Naive thymus-derived CD8-positive, alpha-beta T cell (primary cell): ENCODE data around the gene MAPRE2. TPM values are rescaled to one million over a fixed set of nuclear protein-coding genes. Genes with fewer than 3 reads are reported as not detected.
"Not testable (repeated sequence)": the region's sequence is repeated elsewhere in the genome, so short reads cannot be mapped to it uniquely, and the experiment has no call there.

ENCODE experiments used
- ATAC-seq, 2 donors: fragments of 150-1000 bp; cut with Tn5 transposase in 1 of 2; sonication (Bioruptor Pico), chemical (Tn5 transposase) in 1 of 2; 1 replicate in 1 of 2; 2 replicates in 1 of 2; pipeline ENCODE4 v1.10.0; 2021; ENCODE audit warnings: mild to moderate bottlenecking in 2 of 2, moderate library complexity in 2 of 2
- POLR2A ChIA-PET: fragments of 350-600 bp; sonication (Branson Sonifier 250); formaldehyde crosslinking; loops from one replicate; lab custom pipeline; 2021; ENCODE audit warnings: antibody characterized with exemption; lab: Charles Lee
- DNase-seq, 10 donors: peaks; one replicate each; pipeline versions ENCODE4 v3.0.0 to v3.0.0-alpha.2; 2020 to 2022
- H3K27ac Mint-ChIP-seq, 10 donors: one replicate each; pipeline ENCODE4 v1.8.0; 2020 to 2022; ENCODE audit warnings: mild to moderate bottlenecking in 10 of 10, mixed read lengths in 10 of 10, moderate library complexity in 4 of 10, inconsistent platforms in 1 of 10
- H3K27me3 Mint-ChIP-seq, 5 donors: one replicate each; pipeline ENCODE4 v1.8.0; 2021 to 2022; ENCODE audit warnings: mixed read lengths in 5 of 5
- H3K36me3 Mint-ChIP-seq, 3 donors: one replicate each; pipeline ENCODE4 v1.8.0; 2020 to 2022; ENCODE audit warnings: mixed read lengths in 3 of 3, mild to moderate bottlenecking in 2 of 3, inconsistent platforms in 1 of 3
- H3K4me1 Mint-ChIP-seq, 4 donors: one replicate each; pipeline ENCODE4 v1.8.0; 2021 to 2022; ENCODE audit warnings: mixed read lengths in 4 of 4
- H3K4me3 Mint-ChIP-seq, 10 donors: one replicate each; pipeline ENCODE4 v1.8.0; 2020 to 2022; ENCODE audit warnings: mild to moderate bottlenecking in 10 of 10, mixed read lengths in 10 of 10, moderate library complexity in 6 of 10, inconsistent platforms in 1 of 10
- H3K9me3 Mint-ChIP-seq, 9 donors: one replicate each; pipeline ENCODE4 v1.8.0; 2020 to 2022; ENCODE audit warnings: mixed read lengths in 9 of 9, mild to moderate bottlenecking in 3 of 9, inconsistent platforms in 1 of 9, moderate library complexity in 1 of 9
- polyA plus RNA-seq, 3 donors: library from polyadenylated mRNA; unstranded; fragments of 300-500 nt; fragmentation: Illumina TruSeq; gene quantifications; one replicate each; pipeline ENCODE4 v1.2.3, GENCODE V29; 2021
- total RNA-seq, 8 experiments: library from RNA in 2 of 8; stranded (reverse) in 2 of 8; gene quantifications; one replicate each; pipeline ENCODE4 v1.2.3 and lab custom pipeline; 2021 to 2026

Gene MAPRE2
- total and polyA plus RNA-seq, 5 experiments from 2014 or later = 56.8 to 96.3 (median 86.2) TPM

GRCh38 chr18:35104391-35105051, 63.3 kb downstream of the MAPRE2 start:
- Mint-ChIP-seq H3K27me3 (no peaks in the 10 kb centered on the region), H3K4me3 (no peak overlapping the region), H3K36me3 (peaks cover 11 to 42% (median 29%) of the 10 kb centered on the region in 3 donors), H3K27ac (peak overlapping the region in 3 of 10 donors; percentile 3 to 63 (median 34)), H3K9me3 (no peaks in the 10 kb centered on the region), H3K4me1 (peaks cover 21 to 59% (median 44%) of the 10 kb centered on the region in 4 donors)
- DNase-seq (no peak), ATAC-seq (no peak)
- POLR2A ChIA-PET = interaction anchor here (0.6 to 1.4 kb wide), 3 partner anchors 64 to 911 kb away, joined by 3 to 4 read pairs (median 3); no protein-coding TSS in a partner anchor

- Mint-ChIP-seq H3K36me3 (peaks cover 11 to 43% (median 27%) of the 10 kb centered on the region in 3 donors), H3K27me3 (no peaks in the 10 kb centered on the region), H3K4me1 (peaks cover 21 to 71% (median 59%) of the 10 kb centered on the region in 4 donors)
These were observed 65.0 kb downstream of the MAPRE2 start for GRCh38 chr18:35106013-35106844.

GRCh38 chr18:35106845-35107148, 65.6 kb downstream of the MAPRE2 start:
- H3K9me3 Mint-ChIP-seq = no peaks in the 10 kb centered on the region
- ATAC-seq (peak; percentile 73 to 86), DNase-seq (peak in 3 of 10 donors; percentile 54 to 71 (median 66))
- no peaks in the 10 kb centered on the region for H3K27me3 Mint-ChIP-seq
- peaks cover 6 to 39% (median 27%) of the 10 kb centered on the region in 3 donors for H3K36me3 Mint-ChIP-seq
- peak overlapping the region in 7 of 10 donors; percentile 80 to 95 (median 91) for H3K27ac Mint-ChIP-seq
- peak overlapping the region in 7 of 10 donors; percentile 14 to 57 (median 34) for H3K4me3 Mint-ChIP-seq
- H3K4me1 Mint-ChIP-seq = peaks cover 17 to 71% (median 57%) of the 10 kb centered on the region in 4 donors
- POLR2A ChIA-PET = interaction anchor here (1.0 to 1.1 kb wide), 2 partner anchors 66 to 77 kb away, joined by 3 to 4 read pairs; no protein-coding TSS in a partner anchor

More at GRCh38 chr18:35106013-35106844, 65.0 kb downstream of the MAPRE2 start:
- Mint-ChIP-seq H3K4me3 (peak overlapping the region in 9 of 10 donors; percentile 14 to 57 (median 34)), H3K27ac (peak overlapping the region in 7 of 10 donors; percentile 80 to 95 (median 91)), H3K9me3 (no peaks in the 10 kb centered on the region)
- peak in 3 of 10 donors; percentile 10 to 60 (median 39) for DNase-seq
- POLR2A ChIA-PET = interaction anchor here (1.0 to 1.4 kb wide), 3 partner anchors 65 to 77 kb away, joined by 3 to 4 read pairs (median 3); no protein-coding TSS in a partner anchor
- peak; percentile 81 to 84 for ATAC-seq

- Mint-ChIP-seq H3K27ac (peak overlapping the region in 7 of 10 donors; percentile 60 to 95 (median 86)), H3K9me3 (peaks cover 0 to 1% (median 0%) of the 10 kb centered on the region in 9 donors), H3K27me3 (no peaks in the 10 kb centered on the region), H3K4me3 (peak overlapping the region in 5 of 10 donors; percentile 12 to 37 (median 19)), H3K4me1 (peaks cover 17 to 71% (median 54%) of the 10 kb centered on the region in 4 donors), H3K36me3 (peaks cover 2 to 38% (median 27%) of the 10 kb centered on the region in 3 donors)
- ATAC-seq (no peak), DNase-seq (no peak)
- POLR2A ChIA-PET = interaction anchor here (1.0 kb wide), 1 partner anchor 66 kb away, joined by 3 read pairs; no protein-coding TSS in a partner anchor
These were observed 66.0 kb downstream of the MAPRE2 start for GRCh38 chr18:35107216-35107615.

GRCh38 chr18:35108088-35108487, 66.9 kb downstream of the MAPRE2 start:
- peaks cover 20 to 80% (median 58%) of the 10 kb centered on the region in 4 donors for H3K4me1 Mint-ChIP-seq
- peak overlapping the region in 6 of 10 donors; percentile 50 to 95 (median 81) for H3K27ac Mint-ChIP-seq
- ATAC-seq = not testable (repeated sequence)

GRCh38 chr18:35110059-35110458, 68.8 kb downstream of the MAPRE2 start:
- ATAC-seq (no peak), DNase-seq (no peak)
- peaks cover 22 to 99% (median 76%) of the 10 kb centered on the region in 4 donors for H3K4me1 Mint-ChIP-seq
- peaks cover 0 to 38% (median 34%) of the 10 kb centered on the region in 3 donors for H3K36me3 Mint-ChIP-seq
- H3K4me3 Mint-ChIP-seq = no peak overlapping the region
- H3K27me3 Mint-ChIP-seq = no peaks in the 10 kb centered on the region
- POLR2A ChIA-PET = no interaction called here
- peak overlapping the region in 2 of 10 donors; percentile 30 to 39 for H3K27ac Mint-ChIP-seq
- H3K9me3 Mint-ChIP-seq = peaks cover 0 to 1% (median 0%) of the 10 kb centered on the region in 9 donors

More at GRCh38 chr18:35108088-35108487, 66.9 kb downstream of the MAPRE2 start:
- H3K9me3 Mint-ChIP-seq, H3K4me3 Mint-ChIP-seq, DNase-seq, POLR2A ChIA-PET, H3K27me3 Mint-ChIP-seq: not testable (repeated sequence)
- H3K36me3 Mint-ChIP-seq = peaks cover 0 to 32% (median 30%) of the 10 kb centered on the region in 3 donors

GRCh38 chr18:35110554-35111485, 69.6 kb downstream of the MAPRE2 start:
- POLR2A ChIA-PET = no interaction called here

GRCh38 chr18:35112696-35113095, 71.5 kb downstream of the MAPRE2 start:
- no peak for DNase-seq
- H3K36me3 Mint-ChIP-seq = peaks cover 0 to 38% (median 34%) of the 10 kb centered on the region in 3 donors
- H3K4me3 Mint-ChIP-seq = peak overlapping the region in 1 of 10 donors; percentile 26
- H3K27me3 Mint-ChIP-seq = no peaks in the 10 kb centered on the region
- peak overlapping the region in 3 of 10 donors; percentile 16 to 48 (median 43) for H3K27ac Mint-ChIP-seq
- H3K9me3 Mint-ChIP-seq = peaks cover 0 to 1% (median 0%) of the 10 kb centered on the region in 9 donors
- POLR2A ChIA-PET = no interaction called here
- ATAC-seq = no peak
- peaks cover 35 to 99% (median 87%) of the 10 kb centered on the region in 4 donors for H3K4me1 Mint-ChIP-seq

More at GRCh38 chr18:35110554-35111485, 69.6 kb downstream of the MAPRE2 start:
- Mint-ChIP-seq H3K36me3 (peaks cover 0 to 38% (median 37%) of the 10 kb centered on the region in 3 donors), H3K4me1 (peaks cover 26 to 99% (median 80%) of the 10 kb centered on the region in 4 donors), H3K4me3 (peak overlapping the region in 3 of 10 donors; percentile 3 to 59 (median 16)), H3K27me3 (no peaks in the 10 kb centered on the region), H3K27ac (peak overlapping the region in 4 of 10 donors; percentile 22 to 65 (median 36)), H3K9me3 (peaks cover 0 to 1% (median 0%) of the 10 kb centered on the region in 9 donors)
- no peak for ATAC-seq
- no peak for DNase-seq

GRCh38 chr18:35114305-35114704, 73.1 kb downstream of the MAPRE2 start:
- Mint-ChIP-seq H3K27ac (peak overlapping the region in 4 of 10 donors; percentile 3 to 74 (median 34)), H3K27me3 (no peaks in the 10 kb centered on the region), H3K9me3 (peaks cover 0 to 1% (median 0%) of the 10 kb centered on the region in 9 donors), H3K4me1 (peaks cover 27 to 99% (median 87%) of the 10 kb centered on the region in 4 donors), H3K4me3 (peak overlapping the region in 1 of 10 donors; percentile 32), H3K36me3 (peaks cover 0 to 26% (median 24%) of the 10 kb centered on the region in 3 donors)
- no peak for ATAC-seq
- no peak for DNase-seq
- POLR2A ChIA-PET = no interaction called here

- peak overlapping the region in 1 of 10 donors; percentile 12 for H3K4me3 Mint-ChIP-seq
- ATAC-seq = no peak
- peaks cover 0 to 20% (median 17%) of the 10 kb centered on the region in 3 donors for H3K36me3 Mint-ChIP-seq
- H3K4me1 Mint-ChIP-seq = peaks cover 36 to 98% (median 90%) of the 10 kb centered on the region in 4 donors
- peaks cover 0 to 1% (median 0%) of the 10 kb centered on the region in 9 donors for H3K9me3 Mint-ChIP-seq
- no peaks in the 10 kb centered on the region for H3K27me3 Mint-ChIP-seq
- DNase-seq = no peak
- POLR2A ChIA-PET = no interaction called here
- peak overlapping the region in 5 of 10 donors; percentile 11 to 61 (median 38) for H3K27ac Mint-ChIP-seq
These were observed 75.6 kb downstream of the MAPRE2 start for GRCh38 chr18:35116784-35117318.

- H3K4me3 Mint-ChIP-seq = no peak overlapping the region
- peak overlapping the region in 5 of 10 donors; percentile 18 to 89 (median 38) for H3K27ac Mint-ChIP-seq
- no peaks in the 10 kb centered on the region for H3K27me3 Mint-ChIP-seq
- H3K36me3 Mint-ChIP-seq = peaks cover 0 to 15% (median 13%) of the 10 kb centered on the region in 3 donors
- DNase-seq (no peak), ATAC-seq (peak in 1 of 2 donors; percentile 20)
- H3K9me3 Mint-ChIP-seq = no peaks in the 10 kb centered on the region
- H3K4me1 Mint-ChIP-seq = peaks cover 36 to 100% (median 92%) of the 10 kb centered on the region in 4 donors
- POLR2A ChIA-PET = no interaction called here
These were observed 76.2 kb downstream of the MAPRE2 start for GRCh38 chr18:35117372-35117771.
